DMS114 treated with DMSO at 0.1 percent for 48 hours (cell line): ENCODE measurements around the gene CBLN4.

Source experiments
- DNase-seq: peaks from one replicate; lab custom pipeline; 2025; ENCODE audit not compliant: unreplicated experiment; lab: John Stamatoyannopoulos, UW

Gene CBLN4

DNA sequence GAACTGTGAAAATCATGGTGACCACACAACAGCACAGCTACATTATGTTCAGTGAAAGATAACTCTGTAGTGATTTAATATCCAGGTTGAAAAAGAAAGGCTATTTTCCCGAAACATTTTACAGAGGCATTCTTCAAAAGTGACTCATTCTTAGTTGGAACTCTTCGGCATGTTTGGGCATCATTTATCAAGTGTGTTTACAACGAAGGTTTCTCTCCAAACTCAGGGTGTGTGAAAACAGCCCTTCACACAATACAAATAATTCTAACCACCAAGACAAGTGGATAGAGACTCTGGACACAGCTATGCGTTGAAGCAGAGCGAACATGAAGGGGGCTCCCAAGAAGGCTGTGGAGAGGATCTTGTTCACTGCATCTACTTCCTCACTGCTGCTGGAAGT lies 57.6 kb downstream of the CBLN4 start:
- no peak for DNase-seq
